HepG2 (cell line): Measurements from ENCODE around the gene BIK. TPM values are rescaled to one million over a fixed set of nuclear protein-coding genes. Genes with fewer than 3 reads are reported as not detected.

Experiments
- ATF6 ChIP-seq: sonication (generic); formaldehyde crosslinking; conservative IDR thresholded peaks from 2 replicates; pipeline ENCODE4 v1.4.0; 2020; ENCODE audit warnings: missing genetic modification reagents
- ESRRA ChIP-seq: sonication (generic); formaldehyde crosslinking; IDR thresholded peaks from 2 replicates; pipeline ENCODE4 v1.5.1; 2020; ENCODE audit warnings: mild to moderate bottlenecking, low read depth, missing genetic modification reagents
- HCFC1 ChIP-seq: fragments of 150-350 bp; IDR thresholded peaks from 2 replicates; pipeline ENCODE4 v1.6.1; 2014; ENCODE audit warnings: low read depth, low read length
- HINFP ChIP-seq: sonication (generic); formaldehyde crosslinking; IDR thresholded peaks from 2 replicates; pipeline ENCODE4 v1.4.0; 2020; ENCODE audit warnings: low read depth, mild to moderate bottlenecking, missing genetic modification reagents
- HIVEP1 ChIP-seq: sonication (generic); formaldehyde crosslinking; IDR thresholded peaks from 2 replicates; pipeline ENCODE4 v1.4.0; 2020; ENCODE audit warnings: mild to moderate bottlenecking, missing genetic modification reagents
- KLF16 ChIP-seq, 2 experiments: sonication (generic) in 1 of 2; formaldehyde crosslinking in 1 of 2; IDR thresholded peaks; 2 replicates each; pipeline versions ENCODE4 v1.6.1 to v1.8.0; 2016 to 2023; ENCODE audit warnings: missing genetic modification reagents in 2 of 2, missing compliant biosample characterization in 1 of 2
- MTF2 ChIP-seq: sonication (generic); formaldehyde crosslinking; IDR thresholded peaks from 2 replicates; pipeline ENCODE4 v1.5.0; 2020; ENCODE audit warnings: missing genetic modification reagents, borderline replicate concordance
- XRCC5 ChIP-seq: fragments of 200-400 bp; formaldehyde crosslinking; optimal IDR thresholded peaks from 2 replicates; pipeline ENCODE3; 2017; ENCODE audit warnings: mild to moderate bottlenecking, low read length
- ZMAT3 ChIP-seq: sonication (generic); formaldehyde crosslinking; conservative IDR thresholded peaks from 2 replicates; pipeline ENCODE4 v1.7.0; 2021; ENCODE audit warnings: missing genetic modification reagents
- ZNF580 ChIP-seq: IDR thresholded peaks from 2 replicates; pipeline ENCODE4 v1.6.1; 2016; ENCODE audit warnings: low read depth, borderline replicate concordance
- polyA plus RNA-seq, 8 experiments: library from polyadenylated mRNA; depleted of rRNA in 3 of 8; stranded (reverse) in 7 of 8; unstranded in 1 of 8; fragments of >200 nt; fragmentation: Illumina TruSeq in 4 of 8; extraction: Trizol in 4 of 8; gene quantifications; 2 replicates each; pipeline versions ENCODE4 v1.2.1 to v1.2.3, GENCODE V29; 2011 to 2016; ENCODE audit warnings: low read depth in 4 of 8, missing spikeins in 1 of 8, mixed read lengths in 1 of 8; ENCODE audit not compliant: insufficient read depth in 1 of 8
- total RNA-seq, 5 experiments: library from RNA; depleted of rRNA; stranded (reverse); fragments of >200 nt; fragmentation: Illumina TruSeq; extraction: Trizol; gene quantifications; 2 replicates each; pipeline ENCODE4 v1.2.3, GENCODE V29; 2016; ENCODE audit warnings: low read depth in 1 of 5
- TF ChIP-seq, protein P1 (sequence below): sonication (generic); formaldehyde crosslinking; IDR thresholded peaks from 2 replicates; pipeline ENCODE4 v1.5.0; 2020; ENCODE audit warnings: mild to moderate bottlenecking, missing genetic modification reagents, borderline replicate concordance
- TF ChIP-seq, protein P2 (sequence below): sonication (generic); formaldehyde crosslinking; IDR thresholded peaks from 2 replicates; pipeline ENCODE4 v1.8.0; 2022; ENCODE audit warnings: mild to moderate bottlenecking, missing genetic modification reagents
- TF ChIP-seq, protein P3 (sequence below): sonication (generic); formaldehyde crosslinking; IDR thresholded peaks from 2 replicates; pipeline ENCODE4 v1.5.0; 2020; ENCODE audit warnings: mild to moderate bottlenecking, missing genetic modification reagents

Gene BIK
- total and polyA plus RNA-seq, 2 of the 13 experiments (the other 11 are each of a cell fraction or from before 2014, with no cell fraction given): 0.54 to 0.80 TPM

- TF ChIP-seq, protein P1, sequence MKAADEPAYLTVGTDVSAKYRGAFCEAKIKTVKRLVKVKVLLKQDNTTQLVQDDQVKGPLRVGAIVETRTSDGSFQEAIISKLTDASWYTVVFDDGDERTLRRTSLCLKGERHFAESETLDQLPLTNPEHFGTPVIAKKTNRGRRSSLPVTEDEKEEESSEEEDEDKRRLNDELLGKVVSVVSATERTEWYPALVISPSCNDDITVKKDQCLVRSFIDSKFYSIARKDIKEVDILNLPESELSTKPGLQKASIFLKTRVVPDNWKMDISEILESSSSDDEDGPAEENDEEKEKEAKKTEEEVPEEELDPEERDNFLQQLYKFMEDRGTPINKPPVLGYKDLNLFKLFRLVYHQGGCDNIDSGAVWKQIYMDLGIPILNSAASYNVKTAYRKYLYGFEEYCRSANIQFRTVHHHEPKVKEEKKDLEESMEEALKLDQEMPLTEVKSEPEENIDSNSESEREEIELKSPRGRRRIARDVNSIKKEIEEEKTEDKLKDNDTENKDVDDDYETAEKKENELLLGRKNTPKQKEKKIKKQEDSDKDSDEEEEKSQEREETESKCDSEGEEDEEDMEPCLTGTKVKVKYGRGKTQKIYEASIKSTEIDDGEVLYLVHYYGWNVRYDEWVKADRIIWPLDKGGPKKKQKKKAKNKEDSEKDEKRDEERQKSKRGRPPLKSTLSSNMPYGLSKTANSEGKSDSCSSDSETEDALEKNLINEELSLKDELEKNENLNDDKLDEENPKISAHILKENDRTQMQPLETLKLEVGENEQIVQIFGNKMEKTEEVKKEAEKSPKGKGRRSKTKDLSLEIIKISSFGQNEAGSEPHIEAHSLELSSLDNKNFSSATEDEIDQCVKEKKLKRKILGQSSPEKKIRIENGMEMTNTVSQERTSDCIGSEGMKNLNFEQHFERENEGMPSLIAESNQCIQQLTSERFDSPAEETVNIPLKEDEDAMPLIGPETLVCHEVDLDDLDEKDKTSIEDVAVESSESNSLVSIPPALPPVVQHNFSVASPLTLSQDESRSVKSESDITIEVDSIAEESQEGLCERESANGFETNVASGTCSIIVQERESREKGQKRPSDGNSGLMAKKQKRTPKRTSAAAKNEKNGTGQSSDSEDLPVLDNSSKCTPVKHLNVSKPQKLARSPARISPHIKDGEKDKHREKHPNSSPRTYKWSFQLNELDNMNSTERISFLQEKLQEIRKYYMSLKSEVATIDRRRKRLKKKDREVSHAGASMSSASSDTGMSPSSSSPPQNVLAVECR (CRISPR knock-in tag): peak; percentile 97
- TF ChIP-seq HINFP: peak; percentile 28; the same call in 1 of the 2 replicates
- TF ChIP-seq, protein P2, sequence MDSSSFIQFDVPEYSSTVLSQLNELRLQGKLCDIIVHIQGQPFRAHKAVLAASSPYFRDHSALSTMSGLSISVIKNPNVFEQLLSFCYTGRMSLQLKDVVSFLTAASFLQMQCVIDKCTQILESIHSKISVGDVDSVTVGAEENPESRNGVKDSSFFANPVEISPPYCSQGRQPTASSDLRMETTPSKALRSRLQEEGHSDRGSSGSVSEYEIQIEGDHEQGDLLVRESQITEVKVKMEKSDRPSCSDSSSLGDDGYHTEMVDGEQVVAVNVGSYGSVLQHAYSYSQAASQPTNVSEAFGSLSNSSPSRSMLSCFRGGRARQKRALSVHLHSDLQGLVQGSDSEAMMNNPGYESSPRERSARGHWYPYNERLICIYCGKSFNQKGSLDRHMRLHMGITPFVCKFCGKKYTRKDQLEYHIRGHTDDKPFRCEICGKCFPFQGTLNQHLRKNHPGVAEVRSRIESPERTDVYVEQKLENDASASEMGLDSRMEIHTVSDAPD (CRISPR knock-in tag): 0 out of 2 replicates have a peak, but pooled peaks have one; percentile 58
- TF ChIP-seq HCFC1: peak; percentile 71
- TF ChIP-seq, protein P3, sequence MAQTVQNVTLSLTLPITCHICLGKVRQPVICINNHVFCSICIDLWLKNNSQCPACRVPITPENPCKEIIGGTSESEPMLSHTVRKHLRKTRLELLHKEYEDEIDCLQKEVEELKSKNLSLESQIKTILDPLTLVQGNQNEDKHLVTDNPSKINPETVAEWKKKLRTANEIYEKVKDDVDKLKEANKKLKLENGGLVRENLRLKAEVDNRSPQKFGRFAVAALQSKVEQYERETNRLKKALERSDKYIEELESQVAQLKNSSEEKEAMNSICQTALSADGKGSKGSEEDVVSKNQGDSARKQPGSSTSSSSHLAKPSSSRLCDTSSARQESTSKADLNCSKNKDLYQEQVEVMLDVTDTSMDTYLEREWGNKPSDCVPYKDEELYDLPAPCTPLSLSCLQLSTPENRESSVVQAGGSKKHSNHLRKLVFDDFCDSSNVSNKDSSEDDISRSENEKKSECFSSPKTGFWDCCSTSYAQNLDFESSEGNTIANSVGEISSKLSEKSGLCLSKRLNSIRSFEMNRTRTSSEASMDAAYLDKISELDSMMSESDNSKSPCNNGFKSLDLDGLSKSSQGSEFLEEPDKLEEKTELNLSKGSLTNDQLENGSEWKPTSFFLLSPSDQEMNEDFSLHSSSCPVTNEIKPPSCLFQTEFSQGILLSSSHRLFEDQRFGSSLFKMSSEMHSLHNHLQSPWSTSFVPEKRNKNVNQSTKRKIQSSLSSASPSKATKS (CRISPR knock-in tag): no peak
- TF ChIP-seq ATF6 (CRISPR knock-in tag): 0 out of 2 replicates have a peak, but pooled peaks have one; percentile 42
- peak; percentile 66; the same call in 1 of the 2 replicates for TF ChIP-seq MTF2 (CRISPR knock-in tag)
- peak in 1 of 2 experiments; percentile 80; a peak in 2 of 4 replicates for TF ChIP-seq KLF16 (CRISPR knock-in tag; IDR thresholded peaks at IDR 0.05)
- TF ChIP-seq HIVEP1 (CRISPR knock-in tag): 0 out of 2 replicates have a peak, but pooled peaks have one; percentile 45
- TF ChIP-seq XRCC5: peak; percentile 57
- peak; percentile 55; the same call in 1 of the 2 replicates for TF ChIP-seq ESRRA (CRISPR knock-in tag)
- TF ChIP-seq ZNF580 (CRISPR knock-in tag): peak; percentile 87; the same call in 1 of the 2 replicates
- no peak for TF ChIP-seq ZMAT3 (CRISPR knock-in tag)
Measured at GRCh38 chr22:43088984-43089717, 21.4 kb upstream of the BIK start, which contains the start of gene TTLL1 (continued).
